HEK293 (cell line): ENCODE measurements around the gene MAML3.

Experiments
- CTCF ChIA-PET: fragments of 350-600 bp; formaldehyde crosslinking; extraction: SDS; loops from one replicate; lab custom pipeline; 2021; ENCODE audit warnings: antibody characterized with exemption; lab: Yijun Ruan, JAX
- POLR2A ChIA-PET: fragments of 300-600 bp; formaldehyde crosslinking; extraction: SDS; loops from one replicate; lab custom pipeline; 2020; ENCODE audit warnings: antibody characterized with exemption, inconsistent platforms; lab: Yijun Ruan, JAX
- H3K27ac ChIP-seq: fragments of 200-500 bp; sonication (Bioruptor generic); 2 replicates; pipeline ENCODE4 v1.5.1; 2014; ENCODE audit warnings: low read depth, low read length, control low read depth, inconsistent platforms; ENCODE audit errors: extremely low read depth
- H3K36me3 ChIP-seq, 2 experiments: fragments of 200-500 bp in 1 of 2; sonication (Bioruptor generic) in 1 of 2; 1 replicate in 1 of 2; 2 replicates in 1 of 2; pipeline ENCODE4 v1.5.1; 2014 to 2017; ENCODE audit warnings: inconsistent platforms in 2 of 2, low read length in 2 of 2; ENCODE audit not compliant: control insufficient read depth in 2 of 2, insufficient read depth in 1 of 2
- H3K4me1 ChIP-seq: fragments of 200-500 bp; sonication (Bioruptor generic); 2 replicates; pipeline ENCODE4 v1.5.1; 2014; ENCODE audit warnings: mild to moderate bottlenecking, low read length, inconsistent platforms; ENCODE audit not compliant: control insufficient read depth, insufficient read depth
- H3K4me3 ChIP-seq: 2 replicates; pipeline ENCODE4 v1.5.1; 2011; ENCODE audit warnings: low read depth, mild to moderate bottlenecking, control low read depth, low read length, moderate library complexity
- H3K9me3 ChIP-seq: fragments of 200-500 bp; sonication (Bioruptor generic); 2 replicates; pipeline ENCODE4 v1.5.1; 2014; ENCODE audit warnings: low read depth, low read length, inconsistent platforms; ENCODE audit not compliant: control insufficient read depth, insufficient read depth
- EGR2 ChIP-seq: fragments of 450-650 bp; formaldehyde crosslinking; IDR thresholded peaks from 2 replicates; pipeline ENCODE4 v1.5.1; 2016; ENCODE audit warnings: low read depth, missing biosample characterization, missing genetic modification characterization
- KLF10 ChIP-seq: fragments of 450-650 bp; IDR thresholded peaks from 2 replicates; pipeline ENCODE4 v1.5.1; 2018; ENCODE audit warnings: missing biosample characterization, mild to moderate bottlenecking, missing genetic modification characterization
- SETDB1 ChIP-seq: IDR thresholded peaks from one replicate; pipeline ENCODE4 v1.6.1; 2017; ENCODE audit warnings: mild to moderate bottlenecking, low read length, moderate library complexity, mixed read lengths; ENCODE audit not compliant: insufficient read length
- TRIM28 ChIP-seq: IDR thresholded peaks from 2 replicates; pipeline ENCODE4 v1.6.1; 2011; ENCODE audit warnings: low read length, control low read depth, borderline replicate concordance
- WT1 ChIP-seq: fragments of 450-650 bp; formaldehyde crosslinking; IDR thresholded peaks from 2 replicates; pipeline ENCODE4 v1.5.1; 2016; ENCODE audit warnings: missing biosample characterization, missing genetic modification characterization
- ZBTB7A ChIP-seq: fragments of 450-650 bp; formaldehyde crosslinking; IDR thresholded peaks from 2 replicates; pipeline ENCODE4 v1.5.1; 2016; ENCODE audit warnings: low read depth, missing biosample characterization, missing genetic modification characterization
- ZIC2 ChIP-seq: fragments of 450-650 bp; formaldehyde crosslinking; IDR thresholded peaks from 2 replicates; pipeline ENCODE4 v1.5.1; 2016; ENCODE audit warnings: missing biosample characterization, missing genetic modification characterization
- ZNF274 ChIP-seq, 2 experiments: fragments of 200-500 bp in 1 of 2; fragments of 450-650 bp in 1 of 2; sonication (Bioruptor generic) in 1 of 2; formaldehyde crosslinking in 1 of 2; IDR thresholded peaks; 2 replicates each; pipeline versions ENCODE4 v1.5.1 to v1.6.1; 2014 to 2016; ENCODE audit warnings: borderline replicate concordance in 1 of 2, inconsistent platforms in 1 of 2, low read length in 1 of 2, missing biosample characterization in 1 of 2, missing genetic modification characterization in 1 of 2
- ZNF776 ChIP-seq: fragments of 450-650 bp; formaldehyde crosslinking; IDR thresholded peaks from 2 replicates; pipeline ENCODE4 v1.5.0; 2017; ENCODE audit warnings: missing biosample characterization, missing genetic modification characterization, borderline replicate concordance
- TF ChIP-seq, protein P1 (sequence below): fragments of 450-650 bp; formaldehyde crosslinking; IDR thresholded peaks from 2 replicates; pipeline ENCODE4 v1.5.1; 2017; ENCODE audit warnings: missing biosample characterization, missing genetic modification characterization
- TF ChIP-seq, protein P2 (sequence below): fragments of 450-650 bp; formaldehyde crosslinking; IDR thresholded peaks from 2 replicates; pipeline ENCODE4 v1.5.1; 2016; ENCODE audit warnings: missing biosample characterization, missing genetic modification characterization
- TF ChIP-seq, protein P3 (sequence below): fragments of 450-650 bp; formaldehyde crosslinking; IDR thresholded peaks from 2 replicates; pipeline ENCODE4 v1.5.1; 2016; ENCODE audit warnings: missing biosample characterization, missing genetic modification characterization
- TF ChIP-seq, protein P4 (sequence below): fragments of 450-650 bp; formaldehyde crosslinking; IDR thresholded peaks from 2 replicates; pipeline ENCODE4 v1.5.1; 2016; ENCODE audit warnings: missing biosample characterization, missing genetic modification characterization
- TF ChIP-seq, protein P5 (sequence below): fragments of 450-650 bp; formaldehyde crosslinking; IDR thresholded peaks from 2 replicates; pipeline ENCODE4 v1.5.1; 2016; ENCODE audit warnings: missing biosample characterization, missing genetic modification characterization
- TF ChIP-seq, protein P6 (sequence below): fragments of 450-650 bp; formaldehyde crosslinking; IDR thresholded peaks from 2 replicates; pipeline ENCODE4 v1.5.1; 2016; ENCODE audit warnings: missing biosample characterization, missing genetic modification characterization

Gene MAML3

DNA sequence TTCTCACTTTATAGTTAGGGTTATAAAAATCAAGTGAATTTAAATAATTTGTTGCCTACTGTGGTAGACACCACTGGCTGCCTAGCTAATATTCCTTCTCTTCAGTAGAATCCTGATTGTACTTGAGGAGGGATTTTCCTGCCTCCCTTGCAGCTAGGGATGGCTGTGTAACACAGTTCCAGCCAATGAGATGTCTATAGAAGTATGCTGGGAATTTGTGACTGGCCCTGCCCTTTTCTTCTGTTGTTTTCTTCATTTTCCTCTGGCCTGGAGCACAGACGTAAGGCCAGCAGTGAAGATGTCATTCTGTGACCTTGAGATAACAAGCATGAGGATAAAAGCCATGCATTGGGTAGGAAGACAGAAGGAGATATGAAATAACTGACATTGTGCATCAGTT, 343.3 kb downstream of the MAML3 start:
- H3K4me3 ChIP-seq: no peak overlapping the region

DNA sequence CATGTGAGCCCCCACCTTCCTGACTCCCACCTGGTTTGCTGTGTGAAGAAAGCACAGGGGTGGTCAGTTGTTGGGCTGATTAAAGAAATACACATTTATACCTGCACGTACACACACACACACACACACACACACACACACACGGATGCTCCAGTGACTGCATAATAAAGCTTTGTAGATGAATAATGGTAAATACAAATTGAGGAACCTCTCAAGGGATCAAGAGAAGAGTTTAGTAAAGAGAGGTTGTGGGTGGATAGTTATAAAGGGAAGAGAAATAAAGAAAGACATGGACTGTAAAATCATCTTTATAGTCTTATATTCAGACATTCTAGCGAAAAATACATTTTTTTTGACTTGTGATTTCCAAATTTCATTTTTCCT, 344.2 kb downstream of the MAML3 start:
- H3K27ac ChIP-seq: no peak overlapping the region; the same call in 1 of the 2 replicates
- H3K36me3 ChIP-seq: no peaks in the 10 kb centered on the region
- POLR2A ChIA-PET: no interaction called here
- no peaks in the 10 kb centered on the region for H3K9me3 ChIP-seq
- no peak for TF ChIP-seq KLF10
- TF ChIP-seq, protein P1, sequence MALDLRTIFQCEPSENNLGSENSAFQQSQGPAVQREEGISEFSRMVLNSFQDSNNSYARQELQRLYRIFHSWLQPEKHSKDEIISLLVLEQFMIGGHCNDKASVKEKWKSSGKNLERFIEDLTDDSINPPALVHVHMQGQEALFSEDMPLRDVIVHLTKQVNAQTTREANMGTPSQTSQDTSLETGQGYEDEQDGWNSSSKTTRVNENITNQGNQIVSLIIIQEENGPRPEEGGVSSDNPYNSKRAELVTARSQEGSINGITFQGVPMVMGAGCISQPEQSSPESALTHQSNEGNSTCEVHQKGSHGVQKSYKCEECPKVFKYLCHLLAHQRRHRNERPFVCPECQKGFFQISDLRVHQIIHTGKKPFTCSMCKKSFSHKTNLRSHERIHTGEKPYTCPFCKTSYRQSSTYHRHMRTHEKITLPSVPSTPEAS (tag by site-specific recombination): peak; percentile 33; the same call in 1 of the 2 replicates
- TF ChIP-seq, protein P2, sequence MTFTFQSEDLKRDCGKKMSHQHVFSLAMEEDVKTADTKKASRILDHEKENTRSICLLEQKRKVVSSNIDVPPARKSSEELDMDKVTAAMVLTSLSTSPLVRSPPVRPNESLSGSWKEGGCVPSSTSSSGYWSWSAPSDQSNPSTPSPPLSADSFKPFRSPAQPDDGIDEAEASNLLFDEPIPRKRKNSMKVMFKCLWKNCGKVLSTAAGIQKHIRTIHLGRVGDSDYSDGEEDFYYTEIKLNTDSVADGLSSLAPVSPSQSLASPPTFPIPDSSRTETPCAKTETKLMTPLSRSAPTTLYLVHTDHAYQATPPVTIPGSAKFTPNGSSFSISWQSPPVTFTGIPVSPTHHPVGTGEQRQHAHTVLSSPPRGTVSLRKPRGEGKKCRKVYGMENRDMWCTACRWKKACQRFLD (tag by site-specific recombination): no peak
- H3K4me1 ChIP-seq: peaks cover 3% of the 10 kb centered on the region; the same call in 1 of the 2 replicates
- CTCF ChIA-PET: no interaction called here
- H3K4me3 ChIP-seq: no peak overlapping the region

More for the DNA sequence above, 343.3 kb downstream of the MAML3 start:
- Histone ChIP-seq H3K36me3 (no peaks in the 10 kb centered on the region), H3K4me1 (peaks cover 3% of the 10 kb centered on the region; the same call in 1 of the 2 replicates), H3K27ac (no peak overlapping the region), H3K9me3 (no peaks in the 10 kb centered on the region)
- ChIA-PET CTCF (no interaction called here), POLR2A (no interaction called here)
- TF ChIP-seq, protein P3, sequence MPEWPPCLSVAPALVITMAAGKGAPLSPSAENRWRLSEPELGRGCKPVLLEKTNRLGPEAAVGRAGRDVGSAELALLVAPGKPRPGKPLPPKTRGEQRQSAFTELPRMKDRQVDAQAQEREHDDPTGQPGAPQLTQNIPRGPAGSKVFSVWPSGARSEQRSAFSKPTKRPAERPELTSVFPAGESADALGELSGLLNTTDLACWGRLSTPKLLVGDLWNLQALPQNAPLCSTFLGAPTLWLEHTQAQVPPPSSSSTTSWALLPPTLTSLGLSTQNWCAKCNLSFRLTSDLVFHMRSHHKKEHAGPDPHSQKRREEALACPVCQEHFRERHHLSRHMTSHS (tag by site-specific recombination): no peak
- peak; percentile 67 for TF ChIP-seq SETDB1
- TF ChIP-seq, protein P4, sequence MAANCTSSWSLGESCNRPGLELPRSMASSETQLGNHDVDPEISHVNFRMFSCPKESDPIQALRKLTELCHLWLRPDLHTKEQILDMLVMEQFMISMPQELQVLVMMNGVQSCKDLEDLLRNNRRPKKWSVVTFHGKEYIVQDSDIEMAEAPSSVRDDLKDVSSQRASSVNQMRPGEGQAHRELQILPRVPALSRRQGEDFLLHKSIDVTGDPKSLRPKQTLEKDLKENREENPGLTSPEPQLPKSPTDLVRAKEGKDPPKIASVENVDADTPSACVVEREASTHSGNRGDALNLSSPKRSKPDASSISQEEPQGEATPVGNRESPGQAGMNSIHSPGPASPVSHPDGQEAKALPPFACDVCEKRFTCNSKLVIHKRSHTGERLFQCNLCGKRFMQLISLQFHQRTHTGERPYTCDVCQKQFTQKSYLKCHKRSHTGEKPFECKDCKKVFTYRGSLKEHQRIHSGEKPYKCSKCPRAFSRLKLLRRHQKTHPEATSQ (tag by site-specific recombination): 0 out of 2 replicates have a peak, but pooled peaks have one; percentile 21
- TF ChIP-seq, protein P5, sequence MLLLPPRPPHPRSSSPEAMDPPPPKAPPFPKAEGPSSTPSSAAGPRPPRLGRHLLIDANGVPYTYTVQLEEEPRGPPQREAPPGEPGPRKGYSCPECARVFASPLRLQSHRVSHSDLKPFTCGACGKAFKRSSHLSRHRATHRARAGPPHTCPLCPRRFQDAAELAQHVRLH (tag by site-specific recombination): no peak
- no peak for TF ChIP-seq ZIC2 (tag by site-specific recombination)
- TF ChIP-seq, protein P6, sequence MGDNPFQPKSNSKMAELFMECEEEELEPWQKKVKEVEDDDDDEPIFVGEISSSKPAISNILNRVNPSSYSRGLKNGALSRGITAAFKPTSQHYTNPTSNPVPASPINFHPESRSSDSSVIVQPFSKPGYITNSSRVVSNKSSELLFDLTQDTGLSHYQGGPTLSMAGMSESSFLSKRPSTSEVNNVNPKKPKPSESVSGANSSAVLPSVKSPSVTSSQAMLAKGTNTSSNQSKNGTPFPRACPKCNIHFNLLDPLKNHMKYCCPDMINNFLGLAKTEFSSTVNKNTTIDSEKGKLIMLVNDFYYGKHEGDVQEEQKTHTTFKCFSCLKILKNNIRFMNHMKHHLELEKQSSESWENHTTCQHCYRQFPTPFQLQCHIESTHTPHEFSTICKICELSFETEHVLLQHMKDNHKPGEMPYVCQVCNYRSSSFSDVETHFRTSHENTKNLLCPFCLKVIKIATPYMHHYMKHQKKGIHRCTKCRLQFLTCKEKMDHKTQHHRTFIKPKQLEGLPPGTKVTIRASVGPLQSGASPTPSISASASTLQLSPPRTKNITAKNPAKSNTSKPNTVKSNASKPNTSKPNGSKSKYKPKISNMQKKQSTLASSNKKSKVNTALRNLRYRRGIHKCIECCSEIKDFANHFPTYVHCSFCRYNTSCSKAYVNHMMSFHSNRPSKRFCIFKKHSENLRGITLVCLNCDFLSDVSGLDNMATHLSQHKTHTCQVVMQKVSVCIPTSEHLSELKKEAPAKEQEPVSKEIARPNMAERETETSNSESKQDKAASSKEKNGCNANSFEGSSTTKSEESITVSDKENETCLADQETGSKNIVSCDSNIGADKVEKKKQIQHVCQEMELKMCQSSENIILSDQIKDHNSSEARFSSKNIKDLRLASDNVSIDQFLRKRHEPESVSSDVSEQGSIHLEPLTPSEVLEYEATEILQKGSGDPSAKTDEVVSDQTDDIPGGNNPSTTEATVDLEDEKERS (tag by site-specific recombination): no peak
- peak; percentile 57; the same call in 1 of the 2 replicates for TF ChIP-seq TRIM28
- no peak for TF ChIP-seq ZBTB7A (tag by site-specific recombination)
- no peak for TF ChIP-seq ZNF274 (IDR thresholded peaks at IDR 0.05; ENCODE audit: low read length)
- TF ChIP-seq ZNF274 (tag by site-specific recombination; IDR thresholded peaks at IDR 0.05; ENCODE audit: borderline replicate concordance): no peak
- no peak for TF ChIP-seq EGR2 (tag by site-specific recombination)
- TF ChIP-seq ZNF776 (tag by site-specific recombination): no peak
- TF ChIP-seq WT1 (tag by site-specific recombination): no peak
